Caki2 (cell line): Measurements from ENCODE around the gene KCNK5. TPM values are rescaled to one million over a fixed set of nuclear protein-coding genes. Genes with fewer than 3 reads are reported as not detected.

Experiments used
- DNase-seq: peaks from one replicate; pipeline ENCODE4 v3.0.0-alpha.2; 2015; ENCODE audit warnings: low read depth
- in situ Hi-C: cut with HindIII; loops from 2 replicates; pipeline ENCODE4 v1.10.0; 2016; ENCODE audit warnings: low sequenced_read_pairs, low pct_unique_long_range_greater_than_20kb, mixed read lengths
- total RNA-seq: library from RNA; depleted of rRNA; stranded (reverse); fragments of >200 nt; shearing (Covaris generic); gene quantifications from 2 replicates; pipeline ENCODE4 v1.2.3, GENCODE V29; 2014; ENCODE audit warnings: low replicate concordance

KCNK5 gene
- total RNA-seq, 1 experiment from 2014 or later = 0.74 TPM

GRCh38 chr6:39250507-39250906 lies 21.2 kb upstream of the KCNK5 start:
- in situ Hi-C loops = no loop called here
- no peak for DNase-seq

DNA sequence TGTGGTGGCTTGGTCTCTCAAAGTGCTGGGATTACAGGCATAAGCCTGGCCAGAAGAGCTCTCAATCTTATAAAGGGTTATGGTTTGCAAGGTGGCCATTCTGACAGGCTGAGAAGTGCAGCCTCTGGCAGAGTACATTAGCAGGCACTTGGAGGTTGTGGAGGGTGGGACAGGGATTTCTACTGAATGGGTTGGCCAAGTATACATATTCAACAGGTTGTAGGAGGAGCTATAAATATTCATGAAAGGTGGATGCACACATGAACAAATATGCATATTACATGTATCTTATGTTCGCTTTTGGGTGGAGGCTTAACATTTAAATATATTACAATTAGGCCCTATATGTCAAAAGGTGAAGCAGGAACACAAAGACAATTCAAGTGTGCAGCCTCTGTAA lies 20.0 kb upstream of the KCNK5 start:
- in situ Hi-C loops = no loop called here
- no peak for DNase-seq

DNA sequence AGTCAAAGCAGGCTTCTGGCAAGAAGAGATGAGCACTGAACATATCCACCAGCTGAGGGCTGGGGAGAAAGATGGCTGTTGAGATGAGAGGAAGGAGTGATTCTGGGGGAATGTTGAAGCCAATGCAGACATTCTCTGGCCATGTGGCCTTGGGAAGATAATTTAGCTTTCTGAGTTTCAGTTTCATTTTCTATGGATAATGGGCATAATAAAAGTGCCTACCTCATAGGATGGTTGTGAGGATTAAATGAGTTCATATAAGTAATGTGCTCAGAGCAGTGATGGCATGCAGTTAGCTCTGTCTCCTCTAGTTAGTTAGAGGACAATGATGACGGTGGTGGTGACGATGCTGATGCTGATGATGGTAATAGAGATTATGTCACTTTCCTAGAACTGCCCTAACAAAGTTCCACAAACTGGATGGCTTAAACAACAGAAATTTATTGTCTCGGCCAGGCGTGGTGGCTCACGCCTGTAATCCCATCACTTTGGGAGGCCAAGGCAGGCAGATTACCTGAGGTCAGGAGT lies 18.5 kb upstream of the KCNK5 start:
- no peak for DNase-seq
- in situ Hi-C loops = no loop called here

DNA sequence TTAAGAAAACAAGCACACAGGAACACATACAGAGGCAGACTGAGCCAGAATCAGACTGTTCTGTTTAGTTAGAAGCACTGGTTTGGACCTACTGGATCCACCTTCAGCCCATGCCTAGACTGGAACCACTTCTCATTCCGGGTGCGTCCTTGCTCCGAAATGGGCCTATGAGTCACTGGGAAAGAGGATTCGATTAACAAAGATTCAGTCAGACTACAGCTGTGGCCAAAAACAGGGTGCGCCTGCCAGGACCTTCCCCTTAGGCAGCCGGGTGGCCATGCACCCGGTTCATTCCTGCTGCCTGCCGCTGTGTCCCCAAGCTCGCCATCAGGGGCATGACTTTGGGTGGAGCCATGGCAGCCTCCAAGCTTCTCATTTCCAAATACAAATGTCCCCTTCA lies 14.5 kb upstream of the KCNK5 start:
- in situ Hi-C loops = no loop called here
- no peak for DNase-seq

DNA sequence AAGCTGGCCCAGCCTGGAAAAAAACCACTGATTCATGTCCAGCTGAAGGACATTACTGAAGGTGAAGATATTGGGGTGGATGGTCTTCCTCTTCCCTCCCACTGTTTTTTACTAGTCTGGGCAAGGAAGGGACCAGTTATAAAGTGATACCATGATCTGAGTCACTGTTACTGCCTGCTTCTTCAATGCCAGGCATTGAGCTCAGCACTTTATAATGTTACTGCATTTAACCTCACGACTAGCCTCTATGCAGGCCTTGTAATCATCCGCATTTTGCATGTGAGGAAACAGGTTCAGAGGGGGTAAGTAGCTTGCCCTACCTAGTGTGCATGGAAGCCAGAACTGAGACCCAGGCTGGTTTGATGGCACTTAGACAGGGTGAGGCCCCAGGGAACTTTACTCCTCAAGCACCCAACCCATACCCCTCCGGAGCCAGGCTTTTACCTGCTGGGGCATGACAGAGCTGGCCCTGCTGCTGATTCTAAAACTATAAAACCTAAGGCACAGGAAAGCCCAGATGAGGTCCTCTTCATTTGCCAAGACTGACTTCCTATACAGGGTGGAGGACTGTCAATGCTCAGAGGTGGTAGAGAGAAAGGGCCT lies 11.0 kb upstream of the KCNK5 start:
- in situ Hi-C loops = no loop called here
- no peak for DNase-seq

DNA sequence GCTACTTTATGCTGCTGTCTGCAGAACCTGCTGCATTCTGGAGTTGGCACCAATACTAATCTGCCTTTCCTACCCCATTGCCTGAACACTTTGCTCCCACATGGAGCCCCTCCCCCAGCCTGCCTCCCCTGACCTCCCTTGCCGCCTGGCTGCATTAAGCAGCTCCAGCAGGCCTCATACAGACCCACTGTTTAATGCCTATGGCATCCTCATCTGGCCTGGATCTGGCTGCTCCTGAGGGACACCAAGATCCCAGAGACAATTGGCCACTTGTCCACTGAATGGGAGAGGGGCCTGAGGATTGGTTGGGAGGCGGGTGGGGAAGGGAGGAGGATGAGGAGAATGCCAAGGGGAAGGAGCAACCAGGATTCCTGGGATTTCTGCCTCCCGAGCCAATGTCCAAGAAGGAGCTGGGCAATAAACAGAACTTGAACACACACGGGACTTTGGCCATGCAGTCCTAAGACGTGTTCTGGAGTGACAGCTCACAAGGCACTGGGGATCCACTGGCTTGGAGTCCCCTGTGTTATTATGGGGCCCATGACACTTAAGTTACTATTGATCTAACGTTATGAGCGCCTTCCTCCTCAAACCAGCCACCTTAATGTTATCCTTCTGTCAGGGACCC lies 10.4 kb upstream of the KCNK5 start:
- no peak for DNase-seq
- in situ Hi-C loops = no loop called here

GRCh38 chr6:39236742-39237141 lies 7.5 kb upstream of the KCNK5 start:
- in situ Hi-C loops = no loop called here
- DNase-seq = no peak

DNA sequence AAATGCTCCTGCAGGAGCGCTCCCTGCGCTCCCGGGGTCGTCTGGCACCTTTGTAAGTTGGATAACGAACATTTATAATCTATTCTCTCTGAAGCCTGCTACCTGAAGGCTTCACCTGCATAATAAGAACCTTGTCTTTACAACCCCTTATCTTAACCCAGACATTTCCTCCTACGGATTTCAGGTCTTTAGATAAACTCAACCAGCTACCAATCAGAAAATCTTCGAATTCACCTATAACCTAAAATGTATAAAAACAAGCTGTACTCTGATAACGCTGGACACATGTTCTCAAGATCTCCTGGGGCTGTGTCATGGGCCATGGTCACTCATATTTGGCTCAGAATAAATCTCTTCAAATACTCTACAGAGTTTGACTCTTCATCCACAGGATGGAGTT lies 4.1 kb upstream of the KCNK5 start:
- DNase-seq = no peak

DNA sequence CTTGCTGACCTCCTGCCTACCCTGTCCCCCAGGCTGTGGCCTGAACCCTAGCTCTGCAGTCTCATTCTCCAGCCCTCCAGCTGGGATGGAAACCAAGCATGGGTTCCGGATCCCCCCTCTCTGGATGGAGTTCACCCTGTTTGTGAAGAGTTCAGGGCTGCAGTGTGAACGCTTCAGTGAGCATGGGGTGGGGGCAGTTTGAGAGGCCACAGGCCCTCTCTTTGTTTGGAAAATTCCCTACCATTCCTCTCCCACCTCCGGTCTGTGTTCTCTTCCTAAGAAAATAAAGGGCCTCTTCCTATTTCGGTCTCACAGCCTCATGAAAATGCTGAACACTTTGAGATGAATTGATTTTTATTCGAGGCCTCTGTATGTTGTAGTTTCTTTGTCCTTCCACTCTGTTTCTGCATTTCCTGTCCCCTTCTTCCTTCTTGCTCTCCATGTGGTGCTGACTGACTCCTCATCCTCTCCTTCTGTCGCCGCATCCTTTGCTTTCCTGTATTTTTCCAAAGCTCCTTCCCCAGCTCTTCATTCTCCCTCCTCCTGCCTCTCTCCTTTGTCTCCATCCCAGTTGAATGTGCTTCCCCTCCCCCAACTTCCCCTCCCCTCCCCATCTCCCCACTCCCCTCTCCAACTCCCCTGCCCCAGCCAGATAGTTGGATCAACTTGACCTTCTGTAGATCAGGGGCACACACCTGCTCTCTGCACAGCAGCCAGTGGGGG lies 2.4 kb upstream of the KCNK5 start:
- in situ Hi-C loops = no loop called here
- DNase-seq = no peak

More for the DNA sequence above, 4.1 kb upstream of the KCNK5 start:
- in situ Hi-C loops = no loop called here

DNA sequence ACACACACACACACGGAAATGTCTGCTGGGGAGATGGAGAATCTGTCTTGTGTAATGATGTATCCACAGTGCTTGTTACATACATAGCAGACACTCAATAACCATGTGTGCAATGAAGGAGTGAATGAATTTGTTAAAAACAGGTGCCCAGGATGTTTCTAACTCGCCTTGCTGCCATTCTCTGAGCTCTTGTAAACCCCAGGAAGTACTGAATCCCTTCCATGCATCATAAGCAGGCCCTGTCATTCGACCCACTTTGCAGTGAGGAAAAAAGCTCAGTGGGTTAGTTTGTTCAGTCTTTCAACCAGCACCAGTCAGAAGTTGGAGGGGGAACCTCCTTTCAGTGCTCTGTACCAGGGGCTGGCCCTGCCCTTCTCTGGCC lies 1.4 kb upstream of the KCNK5 start:
- in situ Hi-C loops = no loop called here
- no peak for DNase-seq

DNA sequence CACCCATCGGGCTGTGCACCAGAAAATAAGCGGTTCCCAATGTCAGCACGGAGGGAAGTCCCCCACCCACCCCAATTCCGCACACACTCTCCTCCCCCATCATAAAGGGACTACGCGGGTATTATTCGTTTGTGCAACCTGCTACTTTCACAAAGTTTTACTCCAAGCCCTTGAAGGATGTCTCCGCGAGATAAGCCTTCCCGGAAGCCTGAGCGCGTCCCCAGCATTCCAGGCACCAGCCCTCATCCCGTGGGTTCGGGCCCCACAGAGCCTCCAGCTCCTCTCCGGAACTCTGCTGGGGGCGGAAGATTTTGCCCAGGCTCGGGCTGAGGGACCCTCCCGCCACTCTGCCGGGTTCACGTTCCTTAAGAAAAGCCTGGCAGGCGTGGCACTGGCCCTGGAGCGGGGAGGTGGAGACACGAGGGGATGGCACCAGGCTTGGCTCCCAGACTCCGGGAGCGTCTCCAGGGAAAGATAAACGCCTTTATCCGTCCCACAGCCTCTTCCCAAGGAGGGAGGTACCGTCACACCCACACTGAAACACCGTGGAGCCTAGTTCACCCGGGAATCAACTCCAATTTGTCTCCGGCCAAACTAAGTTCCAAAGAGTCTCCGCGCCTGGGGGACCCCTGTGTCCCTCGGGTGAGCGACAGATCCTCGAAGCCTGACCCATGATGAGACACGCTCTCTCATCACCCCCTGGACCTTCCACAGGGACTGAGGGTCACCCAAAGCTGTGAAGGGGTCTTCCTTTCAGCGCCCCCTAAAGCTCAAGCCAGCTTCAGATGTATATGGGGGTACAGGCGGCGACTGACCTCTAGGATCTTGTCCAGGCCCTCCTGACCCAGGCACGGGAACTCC lies 934 bp downstream of the KCNK5 start:
- in situ Hi-C loops = no loop called here
- no peak for DNase-seq

GRCh38 chr6:39227476-39227875 lies 1.8 kb downstream of the KCNK5 start:
- in situ Hi-C loops = no loop called here
- DNase-seq = no peak

DNA sequence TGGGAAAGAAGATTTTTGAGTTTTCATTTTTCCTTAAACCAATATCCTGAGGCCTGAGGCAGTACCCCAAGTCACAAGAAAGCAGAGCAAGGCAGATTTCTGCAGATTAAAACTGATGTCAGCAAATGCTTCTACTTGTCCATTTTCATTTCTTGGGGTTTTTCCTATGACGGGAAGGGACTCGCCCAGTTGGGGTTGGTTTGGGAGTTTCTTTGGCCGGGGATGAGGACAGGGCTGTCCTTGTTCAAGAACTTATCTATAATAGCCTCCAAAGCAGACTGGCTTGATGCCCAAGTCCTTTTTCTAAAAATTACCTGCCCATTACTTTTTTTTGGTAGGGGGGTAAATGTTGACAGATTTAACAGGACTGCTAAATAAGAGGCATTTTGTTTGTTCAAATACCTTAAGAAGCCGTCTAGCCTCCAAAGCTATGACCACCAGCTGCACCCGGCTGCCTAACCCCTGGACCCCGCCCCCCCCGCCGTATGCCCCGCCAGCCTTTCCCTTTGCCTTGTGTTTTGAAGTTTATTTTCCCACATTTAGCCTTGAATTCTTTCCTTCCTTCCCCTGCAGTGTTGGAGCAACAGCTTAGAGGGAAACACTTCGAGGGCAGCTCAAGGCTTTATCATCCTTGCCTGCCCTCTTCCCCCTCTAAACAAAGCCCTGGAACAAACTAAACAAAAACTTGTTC lies 2.5 kb downstream of the KCNK5 start:
- DNase-seq = no peak
- in situ Hi-C loops = no loop called here

DNA sequence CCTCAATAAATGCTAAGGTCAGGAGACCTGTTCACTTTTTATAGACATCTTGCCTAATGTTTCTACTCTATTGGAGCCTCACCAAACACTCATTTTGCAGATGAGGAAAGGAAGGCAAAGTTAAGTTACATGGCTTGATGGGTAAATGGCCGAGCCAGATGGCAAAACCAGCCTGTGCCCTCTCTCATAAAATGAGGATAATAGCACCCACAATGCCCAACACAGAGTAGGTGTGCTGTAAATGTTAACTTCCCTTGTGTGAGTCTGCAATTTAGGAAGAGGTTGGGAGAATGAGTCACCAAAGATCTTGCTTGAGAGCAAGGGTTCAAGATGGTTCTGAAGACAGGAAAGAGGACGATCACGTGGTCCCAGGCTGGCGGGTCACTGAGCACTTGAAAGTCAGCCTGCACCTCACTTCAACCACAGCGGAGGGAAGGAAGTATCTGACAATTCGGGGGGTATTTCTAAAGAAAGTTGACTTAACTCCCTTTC lies 3.3 kb downstream of the KCNK5 start:
- in situ Hi-C loops = no loop called here
- no peak for DNase-seq

GRCh38 chr6:39225543-39225942 lies 3.7 kb downstream of the KCNK5 start:
- in situ Hi-C loops = no loop called here
- DNase-seq = no peak

DNA sequence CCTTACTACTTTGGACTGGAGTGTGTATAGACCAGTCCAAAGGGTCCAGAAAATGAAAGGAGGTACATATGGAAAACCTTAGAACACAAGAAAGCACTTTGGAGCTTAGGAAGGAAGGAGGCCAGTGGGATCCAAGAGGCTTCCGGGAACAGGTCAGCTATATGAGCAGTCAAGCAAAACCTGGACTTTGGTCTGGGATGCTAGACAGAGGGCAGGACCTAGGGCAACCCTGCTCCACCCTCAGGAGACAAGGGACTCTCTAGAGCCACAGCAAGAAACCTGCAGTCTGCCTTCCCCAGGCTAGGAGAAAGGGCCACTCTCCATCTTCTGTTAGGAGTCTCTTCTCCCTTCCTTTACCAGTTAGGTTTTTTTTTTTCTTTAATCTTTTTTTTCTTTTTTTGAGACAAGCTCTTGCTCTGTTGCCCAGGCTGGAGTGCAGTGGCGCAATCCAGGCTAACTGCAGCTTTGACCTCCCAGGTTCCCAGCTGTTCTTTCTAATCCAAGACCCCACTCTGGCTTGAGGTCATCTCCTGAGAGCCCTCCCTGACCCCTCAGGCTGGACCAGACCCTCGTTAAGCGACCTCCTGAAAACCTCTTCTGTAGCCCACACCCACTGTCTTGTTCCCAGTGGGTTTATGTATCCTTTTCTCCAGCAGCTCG lies 4.6 kb downstream of the KCNK5 start:
- in situ Hi-C loops = no loop called here
- no peak for DNase-seq

GRCh38 chr6:39224011-39224410 lies 5.3 kb downstream of the KCNK5 start:
- in situ Hi-C loops = no loop called here

DNA sequence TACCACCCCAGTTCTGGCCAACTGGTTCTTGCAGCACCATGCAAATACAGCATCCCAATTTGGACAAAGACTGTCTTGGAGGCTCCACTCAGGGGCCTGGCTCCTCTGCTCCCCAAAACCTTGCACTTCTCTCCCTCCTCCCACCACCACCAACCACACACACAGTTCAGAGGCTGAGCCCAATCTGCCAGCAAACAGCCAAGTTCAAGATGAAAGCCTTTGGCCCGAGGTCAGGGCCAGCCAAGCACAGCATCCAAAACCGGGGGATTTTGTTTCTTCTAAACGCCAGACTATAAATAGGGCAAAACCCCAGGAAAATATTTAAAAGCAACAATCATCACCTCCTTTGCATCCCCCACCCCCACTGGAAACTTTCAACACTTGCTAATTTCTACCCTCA lies 5.7 kb downstream of the KCNK5 start:
- in situ Hi-C loops = no loop called here

More at GRCh38 chr6:39224011-39224410, 5.3 kb downstream of the KCNK5 start:
- no peak for DNase-seq

More for the DNA sequence above, 5.7 kb downstream of the KCNK5 start:
- no peak for DNase-seq
